ENCODE results near the gene PDP2.
A peak's percentile ranks its signal among the peaks of the same experiment; 100 is the strongest.
"Not testable (repeated sequence)": the region's sequence is repeated elsewhere in the genome, so short reads cannot be mapped to it uniquely, and the experiment has no call there.

Gene PDP2

DNA sequence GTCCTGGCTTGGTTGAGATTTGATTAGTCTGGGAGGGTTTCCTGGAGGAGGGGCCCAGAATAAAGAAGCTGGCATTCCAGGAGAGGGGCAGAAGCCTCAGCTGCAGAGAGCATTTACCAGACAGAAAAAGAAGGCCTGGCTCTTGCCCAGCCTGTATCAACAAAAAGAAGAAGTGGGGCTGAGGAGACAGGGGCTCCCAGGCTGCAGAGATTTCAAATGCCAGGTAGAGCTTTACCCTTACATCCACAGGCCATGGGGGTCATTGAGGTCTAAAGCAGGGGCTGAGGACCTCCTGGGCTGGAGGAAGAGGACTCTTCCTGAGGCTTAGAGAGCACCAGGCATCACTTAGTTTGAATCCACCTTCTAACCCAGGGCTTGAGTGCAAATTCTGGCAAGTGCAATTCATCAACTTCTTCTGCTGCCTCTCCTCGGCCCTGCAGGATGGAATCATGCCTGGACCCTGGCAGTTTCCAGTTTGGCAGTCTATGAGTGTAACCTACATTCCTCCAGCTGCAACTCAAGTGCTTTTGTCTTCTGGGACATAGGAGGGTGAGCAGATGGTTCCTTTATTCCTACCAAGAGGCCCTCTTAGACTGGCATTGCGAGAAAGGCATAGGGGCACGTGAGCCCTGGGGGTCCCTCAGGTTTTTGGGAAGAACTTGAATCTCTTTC is 20.8 kb upstream of the PDP2 start:
- ATAC-seq (replicated peaks) = no peak

DNA sequence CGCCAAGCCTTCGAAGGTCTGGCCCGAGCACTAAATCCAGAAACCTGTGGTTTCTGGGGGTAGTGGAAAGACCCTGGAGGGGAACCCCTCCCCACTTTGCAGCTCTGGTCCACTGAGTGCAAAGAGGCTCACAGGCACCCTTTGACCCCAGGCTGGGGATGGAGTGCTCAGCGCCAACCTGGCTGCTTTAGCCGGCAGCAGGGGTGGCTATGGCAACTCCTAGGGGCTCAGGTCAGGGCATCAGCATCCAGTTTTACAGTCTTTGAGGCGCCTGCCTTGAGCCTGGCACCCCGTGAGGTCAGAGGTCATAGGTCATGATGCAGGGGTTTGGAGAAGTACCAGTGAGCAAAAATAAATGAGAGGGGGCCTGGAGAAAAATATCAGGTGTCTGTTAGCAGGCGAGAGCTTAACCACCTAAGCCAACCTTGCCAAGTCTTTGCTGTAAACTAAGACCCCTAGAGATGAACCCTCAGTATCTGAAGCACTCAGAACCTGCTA is 18.2 kb upstream of the PDP2 start:
- DNase-seq (no peak), ATAC-seq (replicated peaks) (no peak)
- Mint-ChIP-seq H3K9me3 (no peaks in the 10 kb centered on the region), H3K27ac (no peak overlapping the region), H3K4me1 (ENCODE audit: low read depth in 2 of 2) (no peaks in the 10 kb centered on the region), H3K36me3 (ENCODE audit: insufficient read depth) (peaks cover 4% of the 10 kb centered on the region), H3K27me3 (no peaks in the 10 kb centered on the region), H3K4me3 (no peak overlapping the region)

More for the DNA sequence above, 20.8 kb upstream of the PDP2 start:
- Mint-ChIP-seq H3K27ac (no peak overlapping the region), H3K9me3 (no peaks in the 10 kb centered on the region), H3K27me3 (no peaks in the 10 kb centered on the region), H3K4me1 (ENCODE audit: low read depth in 2 of 2) (no peaks in the 10 kb centered on the region), H3K36me3 (ENCODE audit: insufficient read depth) (peaks cover 4% of the 10 kb centered on the region), H3K4me3 (no peak overlapping the region)
- DNase-seq = no peak

DNA sequence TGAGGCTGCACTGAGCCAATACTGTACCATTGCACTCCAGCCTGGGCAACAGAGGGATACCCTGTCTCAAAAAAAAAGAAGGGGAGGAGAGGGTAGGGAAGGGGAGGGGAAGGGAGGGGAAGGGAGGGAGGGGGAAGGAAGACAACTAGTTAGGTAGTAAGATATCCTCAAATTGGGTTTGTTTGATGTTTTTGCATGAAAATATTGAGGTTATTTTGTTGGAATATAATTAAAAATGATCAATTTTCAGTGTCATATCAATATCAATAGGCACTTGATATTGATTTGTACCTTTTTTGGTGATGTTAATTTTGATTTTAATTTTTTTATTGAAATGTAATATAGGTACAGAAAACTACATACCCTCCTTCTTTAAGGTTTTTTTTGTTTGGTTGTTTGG is 16.6 kb upstream of the PDP2 start:
- Mint-ChIP-seq H3K36me3 (ENCODE audit: insufficient read depth) (peaks cover 4% of the 10 kb centered on the region), H3K9me3 (no peaks in the 10 kb centered on the region), H3K27ac (no peak overlapping the region), H3K4me3 (no peak overlapping the region), H3K4me1 (ENCODE audit: low read depth in 2 of 2) (peaks cover 4 to 6% of the 10 kb centered on the region in 2 donors), H3K27me3 (no peaks in the 10 kb centered on the region)
- DNase-seq = no peak
- ATAC-seq (replicated peaks) = no peak

DNA sequence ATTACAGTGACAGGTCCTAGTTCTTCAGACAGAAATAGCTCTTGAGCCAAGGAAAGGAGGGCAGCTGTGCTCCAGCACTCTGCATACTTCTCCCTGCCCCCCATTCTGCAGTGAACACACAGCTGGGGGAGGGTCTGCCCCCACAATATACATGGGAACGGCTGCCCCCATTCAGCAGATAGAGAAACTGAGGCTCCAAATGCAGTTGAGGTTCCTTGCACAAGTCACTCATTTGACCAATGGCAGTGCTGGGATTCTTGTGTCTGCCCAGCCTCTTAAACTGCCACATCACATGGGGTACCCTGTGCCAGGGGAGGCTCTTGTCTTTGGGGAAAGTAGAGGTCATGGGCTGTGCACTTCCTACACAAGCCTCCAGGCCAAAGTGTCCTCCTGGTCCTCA is 10.9 kb upstream of the PDP2 start:
- H3K27ac Mint-ChIP-seq = no peak overlapping the region
- H3K4me1 Mint-ChIP-seq (ENCODE audit: low read depth in 2 of 2) = peaks cover 26 to 28% of the 10 kb centered on the region in 2 donors
- H3K4me3 Mint-ChIP-seq = no peak overlapping the region
- H3K9me3 Mint-ChIP-seq = no peaks in the 10 kb centered on the region
- ATAC-seq (replicated peaks) (no peak), DNase-seq (no peak)
- peaks cover 6% of the 10 kb centered on the region for H3K36me3 Mint-ChIP-seq (ENCODE audit: insufficient read depth)
- H3K27me3 Mint-ChIP-seq = no peaks in the 10 kb centered on the region

DNA sequence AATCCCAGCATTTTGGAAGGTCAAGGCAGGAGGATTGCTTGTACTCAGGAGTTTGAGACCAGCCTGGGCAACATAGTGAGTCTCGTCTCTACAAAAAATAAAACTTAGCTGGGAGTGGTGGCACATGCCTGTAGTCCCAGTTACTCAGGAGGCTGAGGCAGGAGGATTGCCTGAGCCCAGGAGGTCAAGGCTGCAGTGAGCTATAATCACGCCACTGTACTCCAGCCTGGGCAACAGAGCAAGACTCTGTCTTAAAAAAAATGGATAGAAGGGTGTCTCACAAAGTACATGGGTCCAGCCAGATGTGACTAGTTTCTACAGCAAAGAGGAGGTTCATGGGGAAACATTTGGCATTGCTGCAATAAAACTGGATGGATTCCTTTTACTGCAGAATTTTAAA is 9.0 kb upstream of the PDP2 start:
- Mint-ChIP-seq H3K36me3 (ENCODE audit: insufficient read depth) (peaks cover 10% of the 10 kb centered on the region), H3K27ac (peak overlapping the region in 1 of 2 donors; percentile 92), H3K4me1 (ENCODE audit: low read depth in 2 of 2) (peaks cover 31 to 33% of the 10 kb centered on the region in 2 donors)
- H3K27me3 Mint-ChIP-seq; H3K4me3 Mint-ChIP-seq; ATAC-seq (replicated peaks); DNase-seq; H3K9me3 Mint-ChIP-seq: not testable (repeated sequence)

DNA sequence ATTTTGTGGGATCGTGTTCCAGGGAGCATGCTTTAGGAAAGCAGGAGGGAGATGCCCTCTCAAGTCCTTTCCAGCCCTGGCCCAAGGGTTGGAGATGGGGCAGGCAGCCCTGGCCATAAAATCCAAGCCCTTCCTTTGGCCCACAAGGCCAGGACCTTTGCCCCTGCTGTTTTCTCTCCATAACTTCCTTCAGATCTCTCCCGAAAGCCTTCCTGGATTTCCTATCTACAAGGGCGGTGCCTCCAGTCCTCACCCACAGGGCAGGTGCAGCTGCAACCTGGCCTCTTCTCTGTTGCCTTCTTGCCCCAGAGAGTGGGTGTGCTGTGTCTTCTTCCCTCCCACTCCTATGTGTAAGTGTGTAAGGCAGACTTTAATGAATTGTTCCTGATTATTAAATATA is 8.5 kb upstream of the PDP2 start:
- no peak for DNase-seq

DNA sequence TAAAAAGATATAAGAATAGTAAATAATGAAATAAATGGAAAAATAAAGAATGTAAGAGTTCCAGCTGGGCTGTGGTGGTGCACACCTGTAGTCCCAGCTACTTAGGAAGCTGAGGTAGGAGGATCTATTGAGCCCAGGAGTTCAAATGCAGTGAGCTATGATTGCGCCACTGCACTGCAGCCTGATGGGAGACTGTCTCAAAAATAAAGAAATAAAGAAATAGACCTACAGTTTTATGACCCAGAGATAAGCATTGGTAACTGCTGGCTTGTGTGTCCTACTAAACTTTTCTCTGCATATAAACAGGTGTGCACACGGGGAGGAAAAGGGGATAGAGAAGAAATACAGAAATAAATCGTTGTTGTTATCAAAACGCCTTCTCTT is 7.8 kb upstream of the PDP2 start:
- Mint-ChIP-seq H3K4me3 (peak overlapping the region; percentile 79 to 85), H3K9me3 (no peaks in the 10 kb centered on the region), H3K27me3 (no peaks in the 10 kb centered on the region), H3K36me3 (ENCODE audit: insufficient read depth) (peaks cover 10% of the 10 kb centered on the region), H3K4me1 (ENCODE audit: low read depth in 2 of 2) (peaks cover 31 to 33% of the 10 kb centered on the region in 2 donors), H3K27ac (peak overlapping the region; percentile 82 to 92)
- DNase-seq = no peak
- ATAC-seq (replicated peaks) = no peak

More for the DNA sequence above, 8.5 kb upstream of the PDP2 start:
- peak overlapping the region; percentile 34 to 79 for H3K4me3 Mint-ChIP-seq
- H3K27me3 Mint-ChIP-seq = no peaks in the 10 kb centered on the region
- peaks cover 31 to 33% of the 10 kb centered on the region in 2 donors for H3K4me1 Mint-ChIP-seq (ENCODE audit: low read depth in 2 of 2)
- H3K9me3 Mint-ChIP-seq = no peaks in the 10 kb centered on the region
- peaks cover 10% of the 10 kb centered on the region for H3K36me3 Mint-ChIP-seq (ENCODE audit: insufficient read depth)
- H3K27ac Mint-ChIP-seq = peak overlapping the region in 1 of 2 donors; percentile 92
- ATAC-seq (replicated peaks) = no peak

DNA sequence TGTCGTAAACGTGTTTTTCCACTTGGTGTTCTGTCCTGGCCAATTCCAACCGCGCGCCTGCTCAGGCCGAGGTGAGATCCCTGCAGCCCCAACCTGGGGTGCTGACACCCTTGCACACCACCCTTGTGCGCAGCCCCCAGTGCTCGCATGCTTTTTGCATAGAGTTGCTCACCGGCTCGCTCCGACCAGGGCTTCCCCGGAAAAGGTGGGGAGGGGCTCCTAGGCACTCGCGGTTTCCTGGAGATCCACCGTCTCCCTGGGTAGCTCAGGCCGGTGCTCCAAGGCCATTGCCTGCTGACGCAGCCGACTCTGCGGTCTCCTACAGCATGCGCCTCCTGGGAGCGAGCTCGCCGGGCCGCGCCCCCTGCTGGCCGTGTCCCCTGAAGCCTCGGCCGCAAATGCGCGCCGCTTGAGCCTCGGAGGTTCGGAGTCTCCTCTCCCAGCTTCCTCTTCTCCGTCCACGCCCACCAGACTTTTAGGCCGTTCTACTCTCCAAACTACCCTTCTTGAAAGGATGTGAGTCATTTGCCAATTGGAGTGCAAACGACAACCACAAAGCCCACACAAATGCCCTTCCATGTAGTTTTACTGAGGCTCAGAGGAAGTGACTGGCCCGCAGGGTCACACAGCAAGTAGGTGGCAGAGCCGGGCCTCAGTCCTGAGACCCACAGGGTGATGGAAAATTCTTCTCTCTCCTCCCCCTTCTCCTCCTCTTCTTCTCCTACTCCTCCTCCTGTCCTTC is 7.2 kb upstream of the PDP2 start:
- Mint-ChIP-seq H3K27ac (peak overlapping the region; percentile 82 to 92), H3K4me1 (ENCODE audit: low read depth in 2 of 2) (peaks cover 30 to 32% of the 10 kb centered on the region in 2 donors), H3K36me3 (ENCODE audit: insufficient read depth) (peaks cover 10% of the 10 kb centered on the region), H3K27me3 (no peaks in the 10 kb centered on the region), H3K4me3 (peak overlapping the region; percentile 79 to 85), H3K9me3 (no peaks in the 10 kb centered on the region)
- peak; percentile 86 for ATAC-seq (replicated peaks)
- DNase-seq = peak; percentile 86 to 91 (median 89)

DNA sequence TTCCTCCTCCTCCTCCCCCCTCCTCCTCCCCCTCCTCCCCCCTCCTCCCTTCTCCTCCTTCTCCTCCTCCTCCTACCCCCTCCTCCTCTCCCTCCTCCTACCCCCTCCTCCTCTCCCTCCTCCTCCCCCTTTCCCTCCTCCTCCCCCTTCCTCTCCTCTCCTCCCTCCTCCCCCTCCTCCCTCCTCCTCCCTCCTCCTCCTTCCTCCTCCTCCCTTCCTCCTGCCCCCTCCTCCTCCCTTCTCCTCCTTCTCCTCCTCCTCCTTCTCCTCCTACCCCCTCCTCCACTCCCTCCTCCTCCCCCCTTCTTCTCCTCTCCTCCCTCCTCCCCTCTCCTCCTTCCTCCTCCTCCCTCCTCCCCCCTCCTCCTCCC is 6.6 kb upstream of the PDP2 start:
- no peak for ATAC-seq (replicated peaks)
- H3K4me1 Mint-ChIP-seq (ENCODE audit: low read depth in 2 of 2) = peaks cover 33 to 37% of the 10 kb centered on the region in 2 donors
- H3K27ac Mint-ChIP-seq = peak overlapping the region; percentile 82 to 92
- peak overlapping the region; percentile 79 to 85 for H3K4me3 Mint-ChIP-seq
- no peaks in the 10 kb centered on the region for H3K9me3 Mint-ChIP-seq
- no peak for DNase-seq
- peaks cover 10% of the 10 kb centered on the region for H3K36me3 Mint-ChIP-seq (ENCODE audit: insufficient read depth)
- no peaks in the 10 kb centered on the region for H3K27me3 Mint-ChIP-seq

DNA sequence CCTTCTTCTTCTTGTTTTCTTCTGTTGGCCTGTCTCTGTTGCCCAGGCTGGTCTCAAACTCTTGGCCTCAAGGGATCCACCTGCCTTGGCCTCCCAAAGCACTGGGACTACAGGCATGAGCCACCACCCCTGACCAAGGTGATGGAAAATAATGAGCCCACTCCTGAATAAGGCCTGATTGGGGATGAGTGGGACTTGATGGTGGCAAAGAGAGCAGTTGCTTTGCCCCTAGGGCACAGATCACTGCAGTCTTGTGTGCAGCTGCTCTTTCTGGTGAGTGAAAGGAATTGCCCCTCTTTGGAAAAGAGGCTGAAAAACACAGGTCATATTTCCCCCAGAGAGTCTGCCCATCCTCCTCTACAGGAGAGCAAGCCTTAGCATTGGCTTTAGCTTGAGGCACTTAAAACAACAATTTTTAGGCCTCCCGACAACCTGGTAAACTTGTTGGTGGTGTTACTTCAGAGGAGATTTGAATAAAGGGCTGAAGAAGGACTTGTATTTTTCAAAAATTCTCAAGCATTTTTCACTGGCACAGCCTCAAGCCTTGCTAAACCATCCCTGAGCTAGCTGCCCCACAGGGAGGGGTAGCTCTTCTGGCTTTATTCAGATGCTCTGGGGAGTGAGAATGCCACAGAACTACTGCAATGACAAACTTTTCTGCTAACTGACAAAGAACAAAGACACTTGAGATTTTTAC is 6.1 kb upstream of the PDP2 start:
- Mint-ChIP-seq H3K27me3 (no peaks in the 10 kb centered on the region), H3K4me1 (ENCODE audit: low read depth in 2 of 2) (peaks cover 34 to 37% of the 10 kb centered on the region in 2 donors)

DNA sequence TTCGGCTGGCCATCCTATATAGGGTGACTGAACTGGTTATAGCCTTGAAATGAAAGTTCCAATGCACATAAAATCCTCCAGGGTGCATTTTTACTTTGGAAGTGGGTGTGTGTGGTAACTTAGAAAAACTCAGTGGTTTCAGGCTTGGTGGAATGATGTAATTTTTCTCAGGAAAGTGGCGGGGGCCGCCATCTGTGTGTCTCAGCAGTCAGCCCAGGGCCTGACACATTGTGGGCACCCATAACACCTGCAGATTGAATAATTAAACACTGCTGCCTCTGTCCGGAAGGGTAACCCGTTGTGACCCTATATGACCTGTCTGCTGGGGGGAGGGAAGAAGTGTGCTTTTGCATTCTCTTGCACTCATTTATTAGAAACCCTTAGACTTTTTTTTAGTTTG is 2.2 kb upstream of the PDP2 start:
- peak overlapping the region in 1 of 2 donors; percentile 87 for H3K4me3 Mint-ChIP-seq
- H3K27me3 Mint-ChIP-seq = no peaks in the 10 kb centered on the region
- no peak for ATAC-seq (replicated peaks)
- H3K27ac Mint-ChIP-seq = peak overlapping the region in 1 of 2 donors; percentile 53
- DNase-seq = no peak
- no peaks in the 10 kb centered on the region for H3K9me3 Mint-ChIP-seq
- peaks cover 31 to 43% of the 10 kb centered on the region in 2 donors for H3K4me1 Mint-ChIP-seq (ENCODE audit: low read depth in 2 of 2)
- H3K36me3 Mint-ChIP-seq (ENCODE audit: insufficient read depth) = peaks cover 20% of the 10 kb centered on the region

More for the DNA sequence above, 6.1 kb upstream of the PDP2 start:
- Mint-ChIP-seq H3K4me3 (peak overlapping the region; percentile 71), H3K36me3 (ENCODE audit: insufficient read depth) (peaks cover 10% of the 10 kb centered on the region), H3K27ac (peak overlapping the region; percentile 82 to 92), H3K9me3 (no peaks in the 10 kb centered on the region)
- DNase-seq (no peak), ATAC-seq (replicated peaks) (no peak)

DNA sequence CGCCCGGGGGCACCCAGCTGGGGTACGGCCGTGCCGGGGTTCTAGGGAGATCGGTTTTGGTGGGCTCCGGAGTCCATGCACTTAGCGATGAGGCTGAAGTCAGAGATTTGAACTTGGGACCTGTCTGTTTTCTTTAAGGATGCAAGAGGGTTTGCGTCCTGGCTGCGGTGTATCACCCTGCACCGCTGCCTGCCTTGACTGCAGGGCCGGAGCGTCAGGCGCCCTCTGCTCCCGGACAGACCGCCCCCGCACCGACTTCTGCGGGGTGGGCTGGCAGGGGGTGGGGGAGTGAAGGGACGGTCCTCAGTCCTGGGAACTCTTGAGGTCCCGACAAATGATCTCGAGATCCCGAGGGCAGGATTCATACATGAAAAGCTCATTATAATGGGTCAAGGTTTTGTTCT is 701 bp downstream of the PDP2 start:
- Mint-ChIP-seq H3K36me3 (ENCODE audit: insufficient read depth) (peaks cover 30% of the 10 kb centered on the region), H3K27ac (peak overlapping the region in 1 of 2 donors; percentile 90)
- DNase-seq = no peak

DNA sequence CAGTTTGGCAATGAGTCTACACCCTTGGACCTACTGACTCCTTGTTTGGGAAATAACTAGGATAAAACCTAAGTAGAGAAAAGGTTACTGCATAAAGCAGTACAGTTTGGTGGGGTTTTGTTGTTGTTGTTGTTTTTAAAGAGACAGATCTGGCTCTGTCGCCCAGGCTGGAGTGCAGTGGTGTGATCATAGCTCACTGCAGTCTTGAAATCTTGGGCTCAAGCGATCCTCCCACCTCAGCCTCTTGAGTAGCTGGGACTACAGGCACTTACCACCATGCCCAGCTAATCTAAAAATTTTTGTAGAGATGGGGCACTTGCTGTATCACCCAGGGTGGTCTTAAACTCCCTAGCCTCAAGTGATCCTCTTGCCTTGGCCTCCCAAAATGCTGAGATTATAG is 1.2 kb downstream of the PDP2 start:
- DNase-seq (no peak), ATAC-seq (replicated peaks) (no peak)
- Mint-ChIP-seq H3K9me3 (no peaks in the 10 kb centered on the region), H3K27me3 (no peaks in the 10 kb centered on the region), H3K4me3 (peak overlapping the region; percentile 87 to 99), H3K4me1 (ENCODE audit: low read depth in 2 of 2) (peaks cover 27 to 35% of the 10 kb centered on the region in 2 donors), H3K27ac (peak overlapping the region; percentile 8 to 68), H3K36me3 (ENCODE audit: insufficient read depth) (peaks cover 33% of the 10 kb centered on the region)

More for the DNA sequence above, 701 bp downstream of the PDP2 start:
- Mint-ChIP-seq H3K9me3 (no peaks in the 10 kb centered on the region), H3K27me3 (no peaks in the 10 kb centered on the region), H3K4me3 (peak overlapping the region; percentile 87 to 99), H3K4me1 (ENCODE audit: low read depth in 2 of 2) (peaks cover 28 to 34% of the 10 kb centered on the region in 2 donors)
- peak; percentile 11 for ATAC-seq (replicated peaks)

All from effector memory CD8-positive, alpha-beta T cell (primary cell).